NCI-H524 (cell line): ENCODE data around the gene LTV1.
"Not testable (repeated sequence)": the region's sequence is repeated elsewhere in the genome, so short reads cannot be mapped to it uniquely, and the experiment has no call there.

Experiments
- DNase-seq, 2 experiments: peaks; one replicate each; lab custom pipeline; 2025; lab: John Stamatoyannopoulos, UW

LTV1 gene, protein sequence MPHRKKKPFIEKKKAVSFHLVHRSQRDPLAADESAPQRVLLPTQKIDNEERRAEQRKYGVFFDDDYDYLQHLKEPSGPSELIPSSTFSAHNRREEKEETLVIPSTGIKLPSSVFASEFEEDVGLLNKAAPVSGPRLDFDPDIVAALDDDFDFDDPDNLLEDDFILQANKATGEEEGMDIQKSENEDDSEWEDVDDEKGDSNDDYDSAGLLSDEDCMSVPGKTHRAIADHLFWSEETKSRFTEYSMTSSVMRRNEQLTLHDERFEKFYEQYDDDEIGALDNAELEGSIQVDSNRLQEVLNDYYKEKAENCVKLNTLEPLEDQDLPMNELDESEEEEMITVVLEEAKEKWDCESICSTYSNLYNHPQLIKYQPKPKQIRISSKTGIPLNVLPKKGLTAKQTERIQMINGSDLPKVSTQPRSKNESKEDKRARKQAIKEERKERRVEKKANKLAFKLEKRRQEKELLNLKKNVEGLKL

DNA sequence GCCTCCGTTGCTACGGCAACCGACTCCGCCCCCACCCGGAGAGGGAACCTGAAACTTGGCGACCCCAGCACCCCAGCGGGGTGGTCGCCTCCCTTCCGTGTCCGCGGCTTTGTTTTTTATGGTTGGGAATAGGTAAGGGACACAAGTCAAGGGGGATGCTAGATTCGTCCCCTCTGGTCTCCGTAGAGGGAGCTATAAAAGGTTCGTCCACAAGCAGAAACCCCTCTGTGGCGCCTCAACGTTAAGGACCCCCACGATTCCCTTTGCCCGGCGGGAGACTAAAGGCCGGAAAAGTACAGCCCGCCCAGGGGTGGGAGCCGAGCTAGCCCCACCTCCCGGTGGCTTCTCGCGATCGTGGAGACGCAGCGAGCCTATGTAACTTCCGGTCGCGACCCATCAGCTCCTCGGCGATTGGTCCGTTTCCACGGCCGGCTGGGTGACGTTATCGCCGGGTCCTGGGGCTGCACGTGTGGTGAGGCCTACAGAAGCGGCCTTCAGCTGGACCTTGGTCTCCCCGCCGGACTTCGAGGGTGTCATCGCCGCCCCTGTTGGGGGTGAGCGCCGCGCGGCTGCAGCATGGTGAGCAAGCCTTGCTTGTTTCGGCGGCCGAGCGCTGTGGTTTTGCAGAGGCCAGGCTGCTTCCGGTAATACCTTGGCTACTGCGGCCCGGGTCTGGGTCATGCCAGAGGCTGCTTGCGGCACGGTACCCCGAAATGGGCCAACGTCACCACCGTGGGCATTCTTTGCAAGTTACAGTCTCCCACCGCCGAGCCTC lies at the start of gene LTV1:
LTV1 (plus strand) TSS at position 437 of the 775 bp plus-strand sequence; CDS start at position 577, 140 bp downstream.
- DNase-seq, result peak; percentile 96 to 98

DNA sequence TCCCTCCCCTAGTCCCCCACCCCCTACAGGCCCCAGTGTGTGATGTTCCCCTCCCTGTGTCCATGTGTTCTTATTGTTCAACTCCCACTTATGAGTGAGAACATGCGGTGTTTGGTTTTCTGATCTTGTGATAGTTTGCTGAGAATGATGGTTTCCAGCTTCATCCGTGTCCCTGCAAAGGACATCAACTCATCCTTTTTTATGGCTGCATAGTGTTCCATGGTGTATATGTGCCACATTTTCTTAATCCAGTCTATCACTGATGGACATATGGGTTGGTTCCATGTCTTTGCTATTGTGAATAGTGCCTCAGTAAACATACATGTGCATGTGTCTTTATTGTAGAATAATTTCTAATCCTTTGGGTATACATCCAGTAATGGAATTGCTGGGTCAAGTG lies 46.6 kb upstream of the LTV1 start:
- DNase-seq, result not testable (repeated sequence)

DNA sequence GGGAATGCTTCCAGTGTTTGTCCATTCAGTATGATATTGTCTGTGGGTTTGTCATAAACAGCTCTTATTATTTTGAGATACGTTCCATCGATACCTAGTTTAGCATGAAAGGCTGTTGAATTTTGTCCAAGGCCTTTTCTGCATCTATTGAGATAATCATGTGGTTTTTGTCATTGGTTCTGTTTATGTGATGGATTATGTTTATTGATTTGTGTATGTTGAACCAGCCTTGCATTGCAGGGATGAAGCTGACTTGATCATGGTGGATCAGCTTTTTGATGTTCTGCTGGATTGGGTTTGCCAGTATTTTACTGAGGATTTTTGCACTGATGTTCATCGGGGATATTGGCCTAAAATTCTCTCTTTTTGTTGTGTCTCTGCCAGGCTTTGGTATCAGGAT lies 44.7 kb upstream of the LTV1 start:
- not testable (repeated sequence) for DNase-seq

DNA sequence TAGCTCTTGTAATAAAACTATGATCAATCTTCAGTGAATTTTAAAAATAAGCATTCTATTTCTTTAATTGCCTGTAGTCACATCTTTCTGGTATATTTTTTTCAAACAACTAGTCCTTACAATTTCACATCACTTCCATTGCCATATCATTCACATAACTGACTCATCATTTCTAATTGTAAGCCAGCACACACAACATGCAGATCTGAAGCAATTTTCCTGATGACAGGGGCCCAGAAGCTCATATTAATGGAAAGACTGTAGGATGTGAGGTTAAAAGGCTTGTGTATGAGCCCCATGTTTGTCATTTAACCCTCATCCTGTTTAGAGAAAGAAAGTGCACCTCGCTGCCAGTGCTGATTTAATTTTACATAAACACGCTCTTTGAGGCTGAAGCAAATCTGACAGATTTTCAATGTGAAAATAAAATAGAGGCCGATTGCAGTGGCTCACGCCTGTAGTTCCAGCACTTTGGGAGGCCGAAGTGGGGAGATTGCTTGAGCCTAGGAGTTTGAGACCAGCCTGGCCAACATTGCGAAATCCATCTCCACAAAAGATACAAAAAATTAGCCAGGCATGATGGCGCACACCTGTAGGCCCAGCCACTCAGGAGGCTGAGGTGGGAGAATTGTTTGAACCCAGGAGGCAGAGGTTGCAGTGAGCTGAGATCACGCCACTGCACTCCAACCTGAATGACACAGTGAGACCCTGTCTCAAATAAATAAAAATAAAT lies 40.1 kb upstream of the LTV1 start:
- DNase-seq, result no peak

DNA sequence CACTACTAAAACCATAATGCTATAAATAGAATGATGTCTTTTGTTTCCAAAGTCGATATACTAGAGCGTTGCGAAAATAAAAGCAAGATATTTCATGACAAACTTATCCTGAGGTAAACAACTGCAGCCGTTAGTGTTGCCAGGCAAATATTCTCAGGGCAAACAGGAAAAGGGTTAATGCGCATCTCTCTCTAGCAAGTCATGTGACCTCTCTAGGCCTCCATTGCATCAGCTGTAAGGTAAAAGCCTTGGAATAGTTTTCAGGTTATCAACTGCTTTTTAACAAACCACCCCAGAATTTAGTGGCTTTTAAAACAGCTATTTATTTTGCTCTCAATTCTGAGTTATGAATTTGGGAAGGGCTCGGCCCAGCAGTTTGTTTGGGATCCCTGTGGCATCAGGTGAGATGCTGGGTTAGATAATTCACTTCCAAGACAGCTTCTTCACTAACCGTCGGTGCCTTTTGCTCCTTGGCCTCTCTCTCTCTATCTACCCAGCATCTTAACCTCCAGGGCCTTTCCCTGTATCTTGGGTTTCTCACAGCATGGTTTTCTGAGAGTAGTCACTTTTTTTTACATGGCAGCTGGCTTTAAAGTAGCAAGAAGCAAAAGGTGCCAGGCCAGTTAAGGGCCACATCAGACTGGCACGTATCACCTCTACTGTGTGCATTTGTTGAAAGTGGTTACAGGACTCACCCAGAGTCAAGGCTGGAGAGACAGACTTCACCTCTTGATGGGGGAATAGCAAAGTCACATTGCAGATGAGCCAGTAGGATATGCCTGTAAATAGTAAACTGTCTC lies 39.2 kb upstream of the LTV1 start:
- DNase-seq, result no peak

DNA sequence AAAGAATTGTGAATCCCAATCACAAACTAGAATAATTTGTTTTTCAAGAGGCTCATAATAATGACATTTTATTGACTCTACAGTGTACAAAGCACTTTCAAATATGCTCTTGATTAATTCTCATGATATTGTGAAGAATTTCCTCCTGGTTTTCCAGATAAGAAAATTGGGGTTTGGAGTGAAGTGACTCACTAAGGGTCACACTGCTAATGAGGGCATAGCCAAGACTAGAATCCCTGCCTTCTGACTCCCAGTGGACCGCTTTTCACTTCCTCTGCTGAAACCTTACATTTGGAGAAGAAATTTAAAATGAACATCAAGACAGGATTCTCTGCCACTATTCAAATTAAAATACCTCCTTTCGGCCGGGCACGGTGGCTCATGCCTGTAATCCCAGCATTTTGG lies 38.3 kb upstream of the LTV1 start:
- DNase-seq, result no peak

DNA sequence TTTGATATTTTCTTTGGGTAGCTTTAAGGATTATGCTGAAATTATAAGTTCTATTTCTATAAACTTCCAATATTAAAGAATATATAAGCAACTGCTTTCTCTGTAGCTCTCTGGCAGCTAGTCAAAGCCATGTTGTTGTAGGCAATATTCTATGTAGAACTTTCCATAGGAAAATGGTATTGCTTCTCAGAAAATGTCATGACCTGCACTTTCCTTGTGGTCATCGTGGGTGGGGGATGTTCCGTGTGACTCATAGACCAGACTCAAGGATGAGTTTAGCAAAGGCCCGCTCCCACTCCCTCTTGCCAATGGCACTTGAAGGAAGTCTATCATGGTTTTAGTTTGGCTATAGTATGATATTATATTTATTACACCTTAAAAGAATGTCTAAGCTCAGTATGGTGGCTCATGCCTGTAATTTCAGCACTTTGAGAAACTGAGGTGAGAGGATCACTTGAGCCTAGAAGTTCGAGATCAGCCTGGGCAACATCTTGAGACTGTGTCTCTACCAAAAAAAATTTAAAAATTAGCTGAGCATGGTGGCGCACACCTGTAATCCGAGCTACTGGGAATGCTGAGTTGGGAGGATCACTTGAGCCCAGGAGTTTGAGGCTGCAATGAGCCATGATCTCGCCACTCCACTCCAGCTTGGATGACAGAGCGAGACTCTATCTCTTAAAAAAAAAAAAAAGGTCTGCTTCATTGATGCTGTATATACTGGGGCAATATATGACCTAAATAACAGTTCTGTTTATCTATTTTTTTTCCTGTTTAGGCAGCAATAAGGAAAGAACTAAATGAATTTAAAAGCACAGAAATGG lies 36.6 kb upstream of the LTV1 start:
- no peak for DNase-seq

DNA sequence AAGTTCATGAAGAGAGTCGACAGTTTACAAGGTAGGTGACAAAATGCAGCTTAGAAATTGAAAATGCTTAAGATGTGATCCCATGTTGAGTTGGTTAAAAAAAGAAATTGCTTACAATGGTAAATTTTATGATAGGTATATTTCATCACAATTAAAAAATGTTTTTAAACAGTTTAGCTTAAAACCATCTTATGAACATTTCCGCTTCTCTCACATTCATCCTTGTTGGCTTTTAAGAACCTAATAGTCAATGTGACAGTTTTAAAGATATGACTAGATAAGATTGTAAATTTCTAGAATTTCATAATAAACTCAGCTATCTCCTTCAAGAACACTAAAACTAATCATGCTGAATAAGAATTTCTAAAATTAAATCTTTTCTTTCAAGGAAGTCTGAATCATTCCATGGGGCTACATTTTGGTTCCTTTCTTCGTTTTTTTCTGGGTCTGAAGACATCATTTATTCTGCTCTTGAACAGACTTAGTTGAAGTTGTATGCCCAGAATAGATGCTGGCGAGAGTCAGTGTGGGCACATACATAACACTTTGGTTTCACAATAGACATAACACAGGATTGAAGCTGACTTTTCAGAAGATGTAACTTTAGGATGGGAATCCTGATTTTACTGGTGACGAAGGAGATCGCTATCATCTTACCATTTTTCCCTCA lies 35.9 kb upstream of the LTV1 start:
- DNase-seq, result no peak

DNA sequence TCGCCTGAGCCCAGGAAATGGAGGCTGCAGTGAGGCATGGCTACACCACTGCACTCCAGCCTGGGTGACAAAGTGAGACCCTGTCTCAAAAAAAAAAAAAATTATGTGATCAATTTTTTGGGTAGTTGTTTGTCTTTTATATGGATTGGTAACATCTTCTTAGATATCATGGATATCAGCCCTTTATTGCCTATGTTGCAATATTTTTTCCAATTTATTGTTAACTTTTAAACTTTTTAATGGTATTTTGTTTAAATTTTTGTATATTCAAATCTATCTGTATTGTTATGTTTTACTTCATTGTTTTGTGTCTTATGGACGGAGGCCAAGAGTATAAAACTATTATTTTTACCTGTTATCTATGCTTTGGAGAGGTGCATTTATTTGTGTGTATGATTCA lies 32.4 kb upstream of the LTV1 start:
- DNase-seq, result no peak

DNA sequence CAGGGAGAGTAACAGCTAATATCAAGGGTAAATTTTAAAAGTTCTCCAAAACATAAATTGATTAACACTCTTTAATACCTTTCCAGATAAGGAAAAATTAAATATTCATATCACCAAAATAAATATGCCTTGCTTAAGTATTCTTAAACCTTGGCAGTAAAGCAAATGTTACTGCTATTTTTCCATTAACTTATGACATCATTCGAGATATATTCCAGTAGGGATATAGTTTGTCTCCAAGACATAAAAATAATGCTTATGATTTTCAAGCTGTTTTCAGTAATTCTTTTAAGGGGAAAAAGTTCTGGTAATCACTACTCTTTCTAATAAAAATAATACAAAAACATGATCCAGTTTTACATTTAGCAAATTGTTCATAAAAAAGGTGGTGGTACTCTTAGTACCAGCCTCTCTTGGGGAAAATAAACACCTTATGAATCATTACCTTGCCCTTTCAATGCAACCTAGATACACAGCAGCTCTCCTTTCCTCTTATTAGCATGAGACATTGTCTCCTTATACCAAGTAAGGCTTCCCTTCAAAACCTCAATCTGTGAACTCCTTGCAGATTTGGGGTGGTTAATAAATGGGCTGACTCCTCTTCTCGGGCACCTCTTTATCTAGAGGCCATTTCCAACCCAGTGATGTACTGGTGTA lies 31.5 kb upstream of the LTV1 start:
- no peak for DNase-seq

DNA sequence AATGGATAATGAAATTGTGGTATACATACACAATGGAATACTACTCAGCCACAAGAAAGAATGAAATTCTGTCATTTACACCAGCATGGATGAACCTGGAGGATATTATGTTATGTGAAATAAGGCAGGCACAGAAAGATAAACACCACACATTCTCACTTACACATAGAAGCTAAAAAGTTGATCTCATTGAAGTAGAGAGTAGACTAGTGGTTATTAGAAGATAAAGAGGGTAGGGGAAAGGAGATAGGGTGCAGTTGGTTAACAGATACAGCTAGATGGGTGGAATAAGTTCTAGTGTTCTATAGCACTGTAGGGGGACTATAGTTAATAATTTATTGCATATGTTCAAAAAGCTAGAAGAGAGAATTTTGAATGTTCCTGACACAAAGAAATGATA lies 25.5 kb upstream of the LTV1 start:
- no peak for DNase-seq

DNA sequence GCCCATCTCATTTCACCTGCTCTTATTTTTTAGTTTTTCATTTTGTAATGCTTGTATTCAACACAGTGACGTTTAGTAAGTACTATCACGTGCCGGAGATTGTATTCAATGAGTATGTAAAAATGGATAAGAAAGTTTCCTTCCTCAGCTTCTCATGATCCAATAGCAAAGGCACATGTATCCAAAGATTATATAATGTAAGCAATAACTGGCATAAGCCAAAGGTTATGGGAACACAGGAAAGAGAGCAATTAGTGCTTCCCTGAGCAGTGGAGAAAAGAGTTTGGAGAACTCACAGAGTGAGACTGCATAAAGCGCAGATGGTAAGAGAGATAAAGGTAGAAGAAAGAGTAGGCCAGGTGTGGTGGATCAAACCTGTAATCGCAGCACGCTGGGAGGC lies 21.8 kb upstream of the LTV1 start:
- DNase-seq, result no peak

DNA sequence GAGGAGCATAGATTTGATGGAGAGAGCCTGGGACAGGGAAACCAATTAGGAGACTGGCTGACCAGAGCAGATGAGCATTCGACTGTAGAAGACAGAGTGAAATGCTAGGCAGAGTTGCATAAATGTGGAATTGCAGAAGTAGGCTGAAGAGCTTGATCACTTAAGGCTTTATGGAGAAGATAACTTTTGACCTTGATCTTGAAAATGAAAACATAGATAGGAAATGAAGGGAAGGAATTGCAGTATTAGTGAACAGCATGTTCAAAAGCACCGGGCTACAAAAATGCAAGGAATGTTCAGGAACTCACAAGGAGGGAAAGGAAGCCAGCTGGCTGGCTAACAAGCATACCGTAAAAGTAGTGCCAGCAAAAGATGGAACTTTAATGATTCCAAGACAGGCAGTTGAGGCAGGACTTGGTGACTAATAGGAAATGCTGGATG lies 20.5 kb upstream of the LTV1 start:
- DNase-seq, result no peak

DNA sequence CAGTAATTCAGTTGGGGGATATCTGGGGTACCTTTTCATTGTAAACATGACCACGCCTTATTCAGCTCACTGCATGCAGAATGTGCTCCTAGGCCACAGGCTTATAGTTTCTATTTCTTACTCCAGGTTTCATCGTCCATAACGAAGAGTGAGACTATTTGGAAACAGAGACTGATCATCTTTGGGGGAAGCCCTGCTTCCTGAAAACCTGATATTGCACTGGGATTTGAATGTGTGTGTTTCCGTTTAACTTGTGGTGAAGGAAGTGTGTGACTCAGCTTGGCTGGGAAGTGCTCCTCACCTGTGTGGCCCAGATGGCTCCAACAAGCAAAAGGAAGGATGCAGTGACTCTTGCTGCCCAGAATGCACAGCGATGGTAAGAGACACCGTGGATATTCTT lies 19.6 kb upstream of the LTV1 start:
- DNase-seq, result no peak

DNA sequence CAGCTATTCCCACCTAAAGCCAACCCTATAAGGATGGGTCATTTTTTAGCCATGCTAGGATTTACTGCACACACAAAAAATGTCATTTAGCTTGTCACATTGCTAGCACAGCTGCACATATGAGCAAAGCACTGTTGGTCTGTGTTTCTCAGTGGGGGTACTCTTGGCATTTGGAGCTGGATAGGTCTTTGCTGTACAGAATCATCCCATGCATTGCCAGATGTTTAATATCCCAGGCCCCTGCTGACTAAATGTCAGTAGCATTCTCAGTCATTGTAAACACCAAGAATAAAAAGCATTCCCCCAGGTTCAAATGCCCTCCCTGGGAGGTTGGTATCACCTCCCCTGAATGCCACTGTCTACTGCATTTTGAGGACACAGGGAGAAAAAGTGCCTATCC lies 14.6 kb upstream of the LTV1 start:
- no peak for DNase-seq

DNA sequence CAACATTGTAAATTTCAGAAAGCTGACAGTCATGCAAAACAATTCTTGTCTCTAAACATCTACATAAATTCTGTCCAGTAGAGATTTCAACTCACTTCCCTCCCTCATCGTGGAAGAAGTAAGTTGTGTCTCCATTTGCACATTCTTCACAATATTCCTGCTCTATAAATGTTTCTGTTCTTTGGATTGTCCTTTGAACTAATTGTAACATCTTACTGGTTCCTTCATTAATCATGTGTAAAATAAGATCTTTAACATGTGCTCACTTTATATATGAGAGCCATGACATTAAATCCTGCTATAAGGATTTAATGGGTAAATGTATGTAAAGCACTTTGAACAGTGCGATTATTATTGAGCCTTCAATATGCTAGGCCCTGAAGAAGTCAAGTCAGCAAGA lies 7.0 kb upstream of the LTV1 start:
- DNase-seq, result no peak

DNA sequence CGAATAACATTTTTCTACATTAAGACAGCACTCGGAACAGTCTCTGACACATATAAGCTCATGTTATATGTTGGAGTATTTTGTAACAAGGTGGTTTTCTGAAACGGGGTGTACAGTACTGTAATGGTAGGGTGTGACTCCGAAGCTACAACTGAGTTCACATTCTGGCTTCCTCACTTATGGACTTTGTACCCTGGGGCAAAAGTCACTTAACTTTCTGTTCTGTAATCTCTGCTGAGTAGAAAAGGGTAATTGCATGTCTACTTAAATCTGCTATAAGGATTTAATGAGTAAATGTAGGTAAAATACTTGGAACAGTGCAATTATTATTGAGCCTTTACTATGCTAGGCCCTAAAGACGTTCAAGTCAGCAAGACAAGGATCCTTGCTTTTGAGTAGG lies 4.7 kb upstream of the LTV1 start:
- no peak for DNase-seq

DNA sequence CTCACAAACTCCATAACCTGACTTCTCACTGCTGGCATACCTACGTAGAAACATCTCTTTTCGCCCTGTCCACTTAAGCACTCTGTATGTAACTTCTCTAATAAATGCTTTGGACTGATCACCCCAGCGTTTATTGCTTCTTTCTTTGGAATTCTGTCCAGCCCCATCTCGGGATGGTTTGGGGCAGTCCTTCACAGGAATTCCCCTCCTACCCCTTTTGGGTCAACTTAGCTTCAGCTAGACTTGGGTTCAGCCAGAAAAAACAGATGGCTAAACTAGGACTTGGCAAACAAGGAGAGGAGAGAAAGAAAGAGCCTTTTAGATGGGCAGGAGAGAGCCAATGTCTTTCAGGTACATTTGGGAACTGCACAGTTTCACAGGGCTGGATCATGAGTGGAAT lies 3.9 kb upstream of the LTV1 start:
- no peak for DNase-seq

DNA sequence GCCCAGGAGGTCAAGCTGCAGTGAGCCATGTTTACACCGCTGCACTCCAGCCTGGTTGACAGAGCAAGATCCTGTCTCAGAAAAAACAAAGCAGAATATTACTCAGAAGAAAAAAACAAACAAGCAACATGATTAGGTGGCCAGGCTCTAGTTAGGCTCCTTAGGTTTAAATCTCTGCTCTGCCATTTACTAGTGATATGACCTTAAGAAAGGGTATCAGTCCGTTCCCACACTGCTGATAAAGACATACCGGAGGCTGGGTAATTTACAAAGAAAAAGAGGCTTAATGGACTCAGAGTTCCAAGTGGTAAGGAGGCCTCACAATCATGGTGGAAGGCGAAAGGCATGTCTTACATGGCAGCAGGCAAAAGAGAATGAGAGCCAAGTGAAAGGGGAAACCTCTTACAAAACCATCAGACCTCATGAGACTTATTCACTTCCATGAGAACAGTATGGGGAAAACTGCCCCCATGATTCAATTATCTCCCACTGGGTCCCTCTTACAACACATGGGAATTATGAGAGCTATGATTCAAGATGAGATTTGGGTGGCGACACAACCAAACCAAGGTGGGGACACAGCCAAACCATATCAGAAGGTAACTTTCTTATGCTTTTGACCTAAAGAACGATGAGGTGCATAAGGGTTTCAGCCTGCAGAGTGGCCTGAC lies 2.4 kb upstream of the LTV1 start:
- DNase-seq, result no peak
